22Rv1 (cell line): ENCODE results near the gene LRRC56.

Experiments used
- ZFX ChIP-seq: fragments of 450-650 bp; IDR thresholded peaks from 2 replicates; pipeline ENCODE4 v1.6.1; 2017; ENCODE audit warnings: antibody characterized with exemption, borderline replicate concordance
- TF ChIP-seq, protein P1 (sequence below): fragments of 450-650 bp; IDR thresholded peaks from 2 replicates; pipeline ENCODE4 v1.5.1; 2017; ENCODE audit warnings: mild to moderate bottlenecking

DNA sequence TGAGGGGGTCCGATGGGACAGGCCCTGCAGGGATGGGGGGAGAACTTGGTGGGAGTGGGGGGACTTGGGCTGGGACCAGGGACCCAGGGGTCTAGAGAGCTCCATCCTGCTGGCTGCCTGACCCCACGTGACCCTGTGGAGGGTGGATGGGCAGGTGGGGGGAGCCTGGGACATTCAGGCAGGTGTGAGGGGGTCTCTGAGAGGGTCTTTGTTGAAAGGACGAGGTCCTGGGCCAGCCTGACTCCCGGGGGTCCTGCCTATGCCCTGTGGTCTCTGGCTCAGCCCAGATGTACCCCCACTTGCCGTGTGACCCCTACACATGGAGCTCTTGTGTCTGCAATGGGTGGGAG is 7.5 kb downstream of the LRRC56 start:
- TF ChIP-seq, protein P1, sequence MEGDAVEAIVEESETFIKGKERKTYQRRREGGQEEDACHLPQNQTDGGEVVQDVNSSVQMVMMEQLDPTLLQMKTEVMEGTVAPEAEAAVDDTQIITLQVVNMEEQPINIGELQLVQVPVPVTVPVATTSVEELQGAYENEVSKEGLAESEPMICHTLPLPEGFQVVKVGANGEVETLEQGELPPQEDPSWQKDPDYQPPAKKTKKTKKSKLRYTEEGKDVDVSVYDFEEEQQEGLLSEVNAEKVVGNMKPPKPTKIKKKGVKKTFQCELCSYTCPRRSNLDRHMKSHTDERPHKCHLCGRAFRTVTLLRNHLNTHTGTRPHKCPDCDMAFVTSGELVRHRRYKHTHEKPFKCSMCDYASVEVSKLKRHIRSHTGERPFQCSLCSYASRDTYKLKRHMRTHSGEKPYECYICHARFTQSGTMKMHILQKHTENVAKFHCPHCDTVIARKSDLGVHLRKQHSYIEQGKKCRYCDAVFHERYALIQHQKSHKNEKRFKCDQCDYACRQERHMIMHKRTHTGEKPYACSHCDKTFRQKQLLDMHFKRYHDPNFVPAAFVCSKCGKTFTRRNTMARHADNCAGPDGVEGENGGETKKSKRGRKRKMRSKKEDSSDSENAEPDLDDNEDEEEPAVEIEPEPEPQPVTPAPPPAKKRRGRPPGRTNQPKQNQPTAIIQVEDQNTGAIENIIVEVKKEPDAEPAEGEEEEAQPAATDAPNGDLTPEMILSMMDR, result no peak
- no peak for TF ChIP-seq ZFX
